Measurements from ENCODE around the gene TRIM71.

GRCh38 chr3:32888739-32889138 lies 70.9 kb downstream of the TRIM71 start:
- TF ChIP-seq TAF1 (IDR thresholded peaks at IDR 0.05; ENCODE audit: borderline replicate concordance, insufficient read depth, low read length), result no peak
- TF ChIP-seq POLR2AphosphoS5 (IDR thresholded peaks at IDR 0.05; ENCODE audit: low read depth, low read length), result no peak
- TF ChIP-seq REST (IDR thresholded peaks at IDR 0.05; ENCODE audit: insufficient read depth in 1 of 2, low read depth in 2 of 2, low read length in 2 of 2), result no peak
- TF ChIP-seq SIN3A (IDR thresholded peaks at IDR 0.05; ENCODE audit: borderline replicate concordance, insufficient read depth, low read length), result no peak

Measured in PFSK-1 (cell line).